HUES64 (cell line): Measurements from ENCODE around the gene EMCN.

Source experiments
- H3K27ac ChIP-seq: 2 replicates; pipeline ENCODE4 v1.7.0; 2013; ENCODE audit warnings: low read depth, low read length, inconsistent platforms
- H3K27me3 ChIP-seq: 2 replicates; pipeline ENCODE4 v1.6.1; 2013; ENCODE audit warnings: mild to moderate bottlenecking, low read length; ENCODE audit not compliant: insufficient read depth
- H3K36me3 ChIP-seq: 2 replicates; pipeline ENCODE4 v1.6.1; 2013; ENCODE audit warnings: mild to moderate bottlenecking, low read length; ENCODE audit not compliant: insufficient read depth
- H3K4me1 ChIP-seq: 2 replicates; pipeline ENCODE4 v1.6.1; 2013; ENCODE audit warnings: mild to moderate bottlenecking, low read length, moderate library complexity; ENCODE audit not compliant: insufficient read depth
- H3K4me3 ChIP-seq: 2 replicates; pipeline ENCODE4 v1.5.1; 2013; ENCODE audit warnings: mild to moderate bottlenecking, low read length, moderate library complexity
- H3K9ac ChIP-seq: 2 replicates; pipeline ENCODE4 v1.6.1; 2013; ENCODE audit warnings: mild to moderate bottlenecking, low read depth, low read length
- H3K9me3 ChIP-seq: 2 replicates; pipeline ENCODE4 v1.6.1; 2013; ENCODE audit warnings: low read depth, low read length; ENCODE audit not compliant: insufficient read depth
- WGBS: fragments of 150-250, 120-280 bp; methylation state at CpG from one replicate; pipeline ENCODE4 v1.1.7; 2013; ENCODE audit warnings: missing lambda C conversion rate; 5-methylcytosine and 5-hydroxymethylcytosine counted together

EMCN gene

GRCh38 chr4:100348473-100348872 is 169.3 kb downstream of the EMCN start:
- Histone ChIP-seq H3K9ac (no peak overlapping the region), H3K27me3 (no peaks in the 10 kb centered on the region), H3K4me1 (no peaks in the 10 kb centered on the region), H3K36me3 (no peaks in the 10 kb centered on the region), H3K9me3 (no peaks in the 10 kb centered on the region), H3K4me3 (no peak overlapping the region), H3K27ac (no peak overlapping the region)
- WGBS = 92% methylated on average over 3 of the region's 3 CpGs

DNA sequence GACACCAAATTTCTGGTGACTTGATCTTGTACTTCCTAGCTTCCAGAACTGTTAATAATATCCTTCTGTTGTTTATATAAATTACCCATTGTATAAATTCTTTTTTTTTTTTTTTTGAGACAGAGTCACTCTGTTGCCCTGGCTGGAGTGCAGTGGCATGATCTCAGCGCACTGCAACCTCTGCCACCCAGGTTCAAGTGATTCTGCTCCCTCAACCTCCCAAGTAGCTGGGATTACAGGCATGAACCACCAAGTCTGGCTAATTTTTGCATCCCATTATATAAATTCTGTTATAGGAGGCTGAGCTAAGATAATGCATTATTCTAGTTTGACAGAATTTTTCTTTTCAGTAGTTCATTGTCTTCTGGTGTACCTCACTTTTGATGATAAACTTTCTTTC is 170.6 kb downstream of the EMCN start:
- Histone ChIP-seq H3K9me3 (no peaks in the 10 kb centered on the region), H3K4me3 (no peak overlapping the region), H3K27me3 (no peaks in the 10 kb centered on the region), H3K4me1 (no peaks in the 10 kb centered on the region), H3K9ac (no peak overlapping the region), H3K36me3 (no peaks in the 10 kb centered on the region), H3K27ac (no peak overlapping the region)
- WGBS = 93% methylated on average over 1 of the region's 1 CpG

DNA sequence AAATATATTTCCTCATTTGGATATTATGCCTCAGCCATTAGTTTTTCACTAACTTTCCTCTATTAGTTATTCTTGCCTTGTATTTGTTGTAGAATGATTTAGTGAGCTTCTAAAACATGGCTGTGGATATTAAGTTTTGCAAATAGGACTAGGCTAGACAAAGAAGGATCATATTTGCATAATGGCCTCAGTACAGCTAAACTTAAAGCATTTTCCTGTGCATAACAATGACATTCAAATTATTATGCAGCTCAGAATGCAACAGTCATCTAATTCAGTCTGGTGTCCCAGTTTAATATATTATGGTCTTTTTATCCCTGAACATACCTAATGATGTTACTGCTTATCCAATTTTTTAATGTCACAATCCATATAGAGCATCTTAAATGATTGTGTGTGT is 172.2 kb downstream of the EMCN start:
- Histone ChIP-seq H3K27me3 (no peaks in the 10 kb centered on the region), H3K36me3 (no peaks in the 10 kb centered on the region), H3K4me3 (no peak overlapping the region)

More for the DNA sequence above, 172.2 kb downstream of the EMCN start:
- Histone ChIP-seq H3K4me1 (no peaks in the 10 kb centered on the region), H3K9me3 (no peaks in the 10 kb centered on the region), H3K27ac (no peak overlapping the region), H3K9ac (no peak overlapping the region)
